HG03097 (cell line): ENCODE results near the gene C6orf47.

Source experiments
- ATAC-seq: cut with Tn5 transposase; IDR thresholded peaks from one replicate; pipeline ENCODE4 v1.9.1; 2021; ENCODE audit not compliant: unreplicated experiment, low FRiP score

Gene C6orf47

GRCh38 chr6:31636698-31637596, 23.6 kb downstream of the C6orf47 start:
- no peak for ATAC-seq

GRCh38 chr6:31634969-31635575, 25.5 kb downstream of the C6orf47 start:
- no peak for ATAC-seq

- ATAC-seq: no peak
Measured at GRCh38 chr6:31634131-31634530, 26.4 kb downstream of the C6orf47 start.

- ATAC-seq: no peak
Measured at GRCh38 chr6:31633447-31633846, 27.1 kb downstream of the C6orf47 start.

- ATAC-seq: no peak
Measured at GRCh38 chr6:31632279-31632946, 28.2 kb downstream of the C6orf47 start.

- ATAC-seq: no peak
Measured at GRCh38 chr6:31631681-31632278, 28.8 kb downstream of the C6orf47 start.

GRCh38 chr6:31631209-31631608, 29.4 kb downstream of the C6orf47 start:
- ATAC-seq: no peak

- ATAC-seq: no peak
Measured at GRCh38 chr6:31630177-31630934, 30.2 kb downstream of the C6orf47 start.

GRCh38 chr6:31629014-31629413, 31.6 kb downstream of the C6orf47 start:
- ATAC-seq: no peak

- no peak for ATAC-seq
Measured at GRCh38 chr6:31627690-31628287, 32.8 kb downstream of the C6orf47 start.

GRCh38 chr6:31626952-31627351, 33.6 kb downstream of the C6orf47 start:
- no peak for ATAC-seq

GRCh38 chr6:31624070-31624469, 36.5 kb downstream of the C6orf47 start:
- ATAC-seq: no peak

- ATAC-seq: no peak
Measured at GRCh38 chr6:31622684-31623091, 37.9 kb downstream of the C6orf47 start.

- ATAC-seq: no peak
Measured at GRCh38 chr6:31621991-31622390, 38.6 kb downstream of the C6orf47 start.

GRCh38 chr6:31621320-31621939, 39.1 kb downstream of the C6orf47 start:
- ATAC-seq: peak; percentile 1

GRCh38 chr6:31620586-31621319, 39.8 kb downstream of the C6orf47 start, which contains the start of gene PRRC2A:
Gene PRRC2A (plus strand): TSS chr6:31620715. CDS start chr6:31622790, 2,075 bp downstream.
- ATAC-seq: peak; percentile 55

- peak; percentile 76 for ATAC-seq
Measured at GRCh38 chr6:31619805-31620585, 40.6 kb downstream of the C6orf47 start.

- no peak for ATAC-seq
Measured at GRCh38 chr6:31617010-31617409, 43.6 kb downstream of the C6orf47 start.
